GM12878 (cell line): ENCODE data around the gene RBM44.

Experiments used
- BCL11A ChIP-seq: IDR thresholded peaks from 2 replicates; pipeline ENCODE4 v1.6.1; 2011; ENCODE audit warnings: low read depth, low read length
- GABPA ChIP-seq: IDR thresholded peaks from 2 replicates; pipeline ENCODE4 v1.6.1; 2014; ENCODE audit warnings: antibody characterized with exemption, low read depth, mild to moderate bottlenecking, inconsistent platforms
- REST ChIP-seq: IDR thresholded peaks from 2 replicates; pipeline ENCODE4 v1.6.1; 2012; ENCODE audit warnings: mild to moderate bottlenecking, low read depth, low read length
- SP1 ChIP-seq: IDR thresholded peaks from one replicate; pipeline ENCODE4 v1.6.1; 2011; ENCODE audit warnings: low read depth, low read length
- SRF ChIP-seq, 2 experiments: IDR thresholded peaks; 2 replicates each; pipeline ENCODE4 v1.6.1; 2011; ENCODE audit warnings: low read depth in 2 of 2, low read length in 2 of 2, mild to moderate bottlenecking in 1 of 2, moderate library complexity in 1 of 2
- TF ChIP-seq, protein P1 (sequence below): IDR thresholded peaks from 2 replicates; pipeline ENCODE4 v1.6.1; 2012; ENCODE audit warnings: low read depth, low read length, improper control_type of control experiment
- TF ChIP-seq, protein P2 (sequence below), 3 experiments: IDR thresholded peaks in 2 of 3; conservative IDR thresholded peaks in 1 of 3; 2 replicates each; pipeline ENCODE4 v1.5.1; 2011; ENCODE audit warnings: low read depth in 3 of 3, low read length in 3 of 3, mild to moderate bottlenecking in 3 of 3, control low read depth in 2 of 3, moderate library complexity in 2 of 3, inconsistent platforms in 1 of 3, mixed read lengths in 1 of 3; ENCODE audit not compliant: control insufficient read depth in 2 of 3, insufficient read depth in 1 of 3; ENCODE audit errors: extremely low read depth in 1 of 3

DNA sequence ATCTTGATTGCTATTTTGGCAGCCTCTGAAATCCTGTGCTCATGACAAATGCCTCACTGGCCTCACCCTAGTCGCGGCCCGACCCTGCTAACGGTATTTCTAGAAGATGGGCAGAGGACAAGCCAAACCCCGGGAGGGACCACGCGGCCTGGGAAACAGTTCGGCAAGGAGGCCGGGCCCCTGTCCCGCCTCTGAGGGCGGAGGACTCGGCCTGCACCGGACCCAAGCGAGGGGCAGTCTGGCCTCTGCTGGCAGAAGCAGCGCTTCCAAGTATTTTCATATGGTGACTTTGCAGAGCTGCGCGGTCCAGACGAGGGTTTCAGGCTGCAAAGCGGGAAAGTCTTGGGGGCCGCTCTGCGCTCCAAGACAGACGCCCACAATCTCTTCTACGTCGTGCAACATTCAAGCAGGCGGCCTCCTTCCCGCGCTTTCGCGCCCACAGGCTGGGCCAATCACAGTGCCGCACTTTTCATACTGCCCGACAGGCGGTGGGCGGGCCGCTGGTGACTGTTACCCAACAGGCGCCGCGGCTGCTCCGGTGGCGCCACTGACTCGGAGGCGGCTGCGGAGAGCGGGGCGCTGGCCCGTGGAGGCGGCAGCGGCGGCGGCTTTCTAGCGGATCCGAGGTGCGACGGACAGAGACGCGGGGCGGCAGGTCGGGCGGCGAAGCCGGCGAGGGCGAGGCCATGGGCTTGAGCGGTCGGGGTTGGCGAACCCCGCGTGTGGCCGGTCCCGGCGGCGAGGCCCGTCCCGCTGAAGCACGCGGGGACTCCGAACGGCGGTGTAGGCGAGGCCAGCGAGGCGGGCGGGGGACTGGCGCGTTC lies at the start of gene RBM44:
- no peak for TF ChIP-seq REST
- TF ChIP-seq SP1: no peak
- TF ChIP-seq, protein P1, sequence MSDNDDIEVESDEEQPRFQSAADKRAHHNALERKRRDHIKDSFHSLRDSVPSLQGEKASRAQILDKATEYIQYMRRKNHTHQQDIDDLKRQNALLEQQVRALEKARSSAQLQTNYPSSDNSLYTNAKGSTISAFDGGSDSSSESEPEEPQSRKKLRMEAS: no peak
- TF ChIP-seq SRF (IDR thresholded peaks at IDR 0.05; ENCODE audit: low read depth in 2 of 2, low read length in 2 of 2): no peak
- TF ChIP-seq, protein P2, sequence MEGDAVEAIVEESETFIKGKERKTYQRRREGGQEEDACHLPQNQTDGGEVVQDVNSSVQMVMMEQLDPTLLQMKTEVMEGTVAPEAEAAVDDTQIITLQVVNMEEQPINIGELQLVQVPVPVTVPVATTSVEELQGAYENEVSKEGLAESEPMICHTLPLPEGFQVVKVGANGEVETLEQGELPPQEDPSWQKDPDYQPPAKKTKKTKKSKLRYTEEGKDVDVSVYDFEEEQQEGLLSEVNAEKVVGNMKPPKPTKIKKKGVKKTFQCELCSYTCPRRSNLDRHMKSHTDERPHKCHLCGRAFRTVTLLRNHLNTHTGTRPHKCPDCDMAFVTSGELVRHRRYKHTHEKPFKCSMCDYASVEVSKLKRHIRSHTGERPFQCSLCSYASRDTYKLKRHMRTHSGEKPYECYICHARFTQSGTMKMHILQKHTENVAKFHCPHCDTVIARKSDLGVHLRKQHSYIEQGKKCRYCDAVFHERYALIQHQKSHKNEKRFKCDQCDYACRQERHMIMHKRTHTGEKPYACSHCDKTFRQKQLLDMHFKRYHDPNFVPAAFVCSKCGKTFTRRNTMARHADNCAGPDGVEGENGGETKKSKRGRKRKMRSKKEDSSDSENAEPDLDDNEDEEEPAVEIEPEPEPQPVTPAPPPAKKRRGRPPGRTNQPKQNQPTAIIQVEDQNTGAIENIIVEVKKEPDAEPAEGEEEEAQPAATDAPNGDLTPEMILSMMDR (IDR thresholded peaks at IDR 0.05 in 2 of 3, conservative IDR thresholded peaks at IDR 0.05 in 1 of 3; ENCODE audit: control insufficient read depth in 2 of 3, extremely low read depth in 1 of 3, insufficient read depth in 1 of 3, low read depth in 3 of 3, low read length in 3 of 3): no peak
- TF ChIP-seq GABPA: no peak
- TF ChIP-seq BCL11A: no peak
